Measurements from ENCODE around the gene CNGB1. TPM values are rescaled to one million over a fixed set of nuclear protein-coding genes. Genes with fewer than 3 reads are reported as not detected.
"Not testable (repeated sequence)": the region's sequence is repeated elsewhere in the genome, so short reads cannot be mapped to it uniquely, and the experiment has no call there.

CNGB1 gene
- total RNA-seq, 3 donors from 2014 or later (not counting 1 experiment from before 2014, with no cell fraction given), result not detected

DNA sequence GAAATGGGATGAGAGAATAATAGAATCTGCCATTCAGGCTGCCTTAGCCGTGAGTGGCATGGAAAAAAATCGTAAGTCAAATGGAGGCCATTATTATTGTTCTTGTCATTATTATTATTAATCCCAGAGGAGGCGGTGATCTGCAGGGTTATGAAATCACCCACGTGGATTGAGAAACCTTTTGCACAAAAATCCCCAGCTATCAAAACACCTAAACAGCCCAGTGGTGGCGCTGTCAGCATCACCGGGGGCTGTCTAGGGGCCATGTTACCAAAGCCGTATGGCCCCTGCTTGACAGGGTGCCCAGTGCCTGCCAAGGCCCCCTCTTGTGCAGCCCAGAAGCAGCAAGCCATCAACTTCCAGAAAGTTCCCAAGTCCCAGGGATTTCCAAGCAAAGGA is 25.2 kb downstream of the CNGB1 start:
- ATAC-seq (no peak), DNase-seq (no peak)
- no peak overlapping the region for H3K27ac Mint-ChIP-seq
- H3K36me3 Mint-ChIP-seq, result no peaks in the 10 kb centered on the region
- H3K4me3 Mint-ChIP-seq, result no peak overlapping the region
- no peak overlapping the region for H3K27ac ChIP-seq (ENCODE audit: low read length)
- no peak overlapping the region for H3K4me3 ChIP-seq (ENCODE audit: low read length)
- H3K9me3 Mint-ChIP-seq, result no peaks in the 10 kb centered on the region
- TF ChIP-seq, protein P1, sequence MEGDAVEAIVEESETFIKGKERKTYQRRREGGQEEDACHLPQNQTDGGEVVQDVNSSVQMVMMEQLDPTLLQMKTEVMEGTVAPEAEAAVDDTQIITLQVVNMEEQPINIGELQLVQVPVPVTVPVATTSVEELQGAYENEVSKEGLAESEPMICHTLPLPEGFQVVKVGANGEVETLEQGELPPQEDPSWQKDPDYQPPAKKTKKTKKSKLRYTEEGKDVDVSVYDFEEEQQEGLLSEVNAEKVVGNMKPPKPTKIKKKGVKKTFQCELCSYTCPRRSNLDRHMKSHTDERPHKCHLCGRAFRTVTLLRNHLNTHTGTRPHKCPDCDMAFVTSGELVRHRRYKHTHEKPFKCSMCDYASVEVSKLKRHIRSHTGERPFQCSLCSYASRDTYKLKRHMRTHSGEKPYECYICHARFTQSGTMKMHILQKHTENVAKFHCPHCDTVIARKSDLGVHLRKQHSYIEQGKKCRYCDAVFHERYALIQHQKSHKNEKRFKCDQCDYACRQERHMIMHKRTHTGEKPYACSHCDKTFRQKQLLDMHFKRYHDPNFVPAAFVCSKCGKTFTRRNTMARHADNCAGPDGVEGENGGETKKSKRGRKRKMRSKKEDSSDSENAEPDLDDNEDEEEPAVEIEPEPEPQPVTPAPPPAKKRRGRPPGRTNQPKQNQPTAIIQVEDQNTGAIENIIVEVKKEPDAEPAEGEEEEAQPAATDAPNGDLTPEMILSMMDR (IDR thresholded peaks at IDR 0.05), result no peak
- no peaks in the 10 kb centered on the region for H3K27me3 ChIP-seq (ENCODE audit: control insufficient read depth, insufficient read depth, low read length)
- no peaks in the 10 kb centered on the region for H3K36me3 ChIP-seq (ENCODE audit: control insufficient read depth, insufficient read depth, low read length)
- intact Hi-C loops (cut with micrococcal nuclease), result no loop called here
- no peaks in the 10 kb centered on the region for H3K4me1 ChIP-seq (ENCODE audit: control insufficient read depth, insufficient read depth, low read length)
- no peaks in the 10 kb centered on the region for H3K4me1 Mint-ChIP-seq
- peaks cover 0 to 2% of the 10 kb centered on the region in 2 donors for H3K27me3 Mint-ChIP-seq (ENCODE audit: low read depth in 2 of 2)
- 84% methylated on average over 6 of the region's 7 CpGs for WGBS (ENCODE audit: insufficient coverage)
- H3K9me3 ChIP-seq (ENCODE audit: control insufficient read depth, insufficient read depth, low read length), result no peaks in the 10 kb centered on the region

DNA sequence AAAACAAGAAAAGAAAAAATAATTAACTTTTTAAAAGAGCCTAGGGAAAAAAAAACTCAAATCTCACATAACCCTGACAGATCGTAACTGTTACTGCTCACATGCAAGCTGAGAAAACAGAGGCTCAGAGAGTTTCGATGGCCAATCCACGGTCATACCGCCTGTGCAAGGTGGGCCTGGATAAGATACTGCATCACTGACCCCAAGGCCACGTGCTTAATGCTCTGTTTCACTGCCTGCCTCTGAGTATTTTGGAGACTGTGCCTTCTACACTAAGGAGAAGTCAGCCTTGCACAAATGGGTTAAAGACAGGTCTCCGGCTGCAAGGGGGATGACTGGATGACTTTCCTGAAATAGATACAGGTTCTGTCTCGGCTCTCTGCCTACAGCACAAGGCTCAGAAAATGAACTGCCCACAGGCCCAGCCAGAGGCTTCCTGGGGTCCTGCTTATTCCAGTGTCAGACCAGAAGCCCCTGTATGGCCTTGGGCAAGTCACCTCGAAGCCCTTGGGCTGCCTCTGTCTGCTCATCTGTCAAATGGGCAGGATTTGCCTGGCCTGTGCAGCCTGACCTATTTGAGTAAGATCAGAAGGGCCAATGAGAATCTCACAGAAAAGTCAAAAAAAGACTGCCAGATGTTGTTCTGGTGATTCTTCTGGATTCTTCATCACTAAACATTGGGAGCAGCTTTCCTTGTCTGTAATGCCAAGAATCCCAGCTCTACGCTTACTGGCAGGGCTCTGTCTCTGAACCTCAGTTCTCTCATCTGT is 25.8 kb downstream of the CNGB1 start:
- no peaks in the 10 kb centered on the region for H3K27me3 ChIP-seq (ENCODE audit: control insufficient read depth, insufficient read depth, low read length)
- TF ChIP-seq, protein P1 (IDR thresholded peaks at IDR 0.05), result no peak
- 90% methylated on average over 9 of the region's 9 CpGs for WGBS (ENCODE audit: insufficient coverage)
- H3K4me1 ChIP-seq (ENCODE audit: control insufficient read depth, insufficient read depth, low read length), result no peaks in the 10 kb centered on the region
- Mint-ChIP-seq H3K27ac (no peak overlapping the region), H3K4me3 (no peak overlapping the region), H3K27me3 (ENCODE audit: low read depth in 2 of 2) (peaks cover 0 to 2% of the 10 kb centered on the region in 2 donors), H3K9me3 (no peaks in the 10 kb centered on the region), H3K4me1 (no peaks in the 10 kb centered on the region), H3K36me3 (no peaks in the 10 kb centered on the region)
- no peak overlapping the region for H3K4me3 ChIP-seq (ENCODE audit: low read length)
- no peaks in the 10 kb centered on the region for H3K36me3 ChIP-seq (ENCODE audit: control insufficient read depth, insufficient read depth, low read length)
- H3K27ac ChIP-seq (ENCODE audit: low read length), result no peak overlapping the region
- ATAC-seq (no peak), DNase-seq (no peak)
- H3K9me3 ChIP-seq (ENCODE audit: control insufficient read depth, insufficient read depth, low read length), result no peaks in the 10 kb centered on the region
- intact Hi-C loops (cut with micrococcal nuclease), result no loop called here

DNA sequence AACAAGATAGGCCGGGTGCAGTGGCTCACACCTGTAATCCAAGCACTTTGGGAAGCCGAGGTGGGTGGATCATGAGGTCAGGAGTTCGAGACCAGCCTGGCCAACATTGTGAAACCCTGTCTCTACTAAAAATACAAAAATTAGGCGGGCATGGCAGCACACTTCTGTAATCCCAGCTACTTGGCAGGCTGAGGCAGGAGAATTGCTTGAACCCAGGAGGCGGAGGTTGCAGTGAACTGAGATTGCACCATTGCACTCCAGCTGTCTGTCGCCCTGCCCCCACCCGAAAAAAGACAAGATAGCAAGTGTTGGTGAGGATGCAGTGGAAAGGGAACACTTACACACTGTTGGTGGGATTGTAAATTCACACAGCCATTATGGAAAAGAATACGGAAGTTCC is 27.5 kb downstream of the CNGB1 start:
- DNase-seq; intact Hi-C loops (cut with micrococcal nuclease); H3K4me3 Mint-ChIP-seq; H3K4me3 ChIP-seq (ENCODE audit: low read length); H3K27me3 ChIP-seq (ENCODE audit: control insufficient read depth, insufficient read depth, low read length); ATAC-seq; H3K36me3 Mint-ChIP-seq; H3K27me3 Mint-ChIP-seq (ENCODE audit: low read depth in 2 of 2); H3K9me3 ChIP-seq (ENCODE audit: control insufficient read depth, insufficient read depth, low read length); H3K36me3 ChIP-seq (ENCODE audit: control insufficient read depth, insufficient read depth, low read length); H3K27ac Mint-ChIP-seq; H3K27ac ChIP-seq (ENCODE audit: low read length); H3K4me1 ChIP-seq (ENCODE audit: control insufficient read depth, insufficient read depth, low read length); H3K9me3 Mint-ChIP-seq: not testable (repeated sequence)
- 88% methylated on average over 8 of the region's 8 CpGs for WGBS (ENCODE audit: insufficient coverage)
- peaks cover 0 to 13% of the 10 kb centered on the region in 2 donors for H3K4me1 Mint-ChIP-seq

DNA sequence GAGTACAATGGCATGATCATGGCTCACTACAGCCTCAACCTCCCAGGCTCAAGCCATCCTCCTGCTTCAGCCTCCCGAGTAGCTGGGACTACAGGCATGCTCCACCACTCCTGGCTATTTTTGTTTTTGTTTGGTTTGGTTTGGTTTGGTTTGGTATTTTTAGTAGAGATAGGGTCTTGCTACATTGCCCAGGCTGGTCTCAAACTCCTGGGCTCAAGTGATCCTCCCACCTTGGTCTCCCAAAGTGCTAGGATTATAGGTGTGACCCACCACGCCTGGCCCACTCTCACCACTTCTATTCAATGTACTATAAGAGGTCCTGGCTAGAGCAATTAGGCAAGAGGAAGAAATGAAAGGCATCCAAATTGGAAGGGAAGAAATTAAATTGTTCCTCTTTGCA is 29.0 kb downstream of the CNGB1 start:
- H3K27me3 Mint-ChIP-seq (ENCODE audit: low read depth in 2 of 2); H3K4me3 ChIP-seq (ENCODE audit: low read length); H3K27ac Mint-ChIP-seq; H3K9me3 ChIP-seq (ENCODE audit: control insufficient read depth, insufficient read depth, low read length); H3K4me3 Mint-ChIP-seq; ATAC-seq; H3K36me3 Mint-ChIP-seq; H3K27ac ChIP-seq (ENCODE audit: low read length); H3K36me3 ChIP-seq (ENCODE audit: control insufficient read depth, insufficient read depth, low read length); intact Hi-C loops (cut with micrococcal nuclease); H3K27me3 ChIP-seq (ENCODE audit: control insufficient read depth, insufficient read depth, low read length); DNase-seq; H3K4me1 ChIP-seq (ENCODE audit: control insufficient read depth, insufficient read depth, low read length); H3K9me3 Mint-ChIP-seq: not testable (repeated sequence)
- WGBS (ENCODE audit: insufficient coverage), result 100% methylated on average over 1 of the region's 2 CpGs
- peaks cover 3 to 13% of the 10 kb centered on the region in 2 donors for H3K4me1 Mint-ChIP-seq

All from natural killer cell (primary cell).